WTC11 (cell line): Measurements from ENCODE around the gene COL6A5. TPM values are rescaled to one million over a fixed set of nuclear protein-coding genes. Genes with fewer than 3 reads are reported as not detected.

Experiments used
- ATAC-seq: fragments of 200-7000 bp; cut with Tn5 transposase; 2 replicates; pipeline ENCODE4 v1.10.0; 2021; ENCODE audit warnings: mild to moderate bottlenecking, moderate library complexity
- CTCF ChIA-PET: fragments of 300-600 bp; sonication (Branson Sonifier 250); formaldehyde crosslinking; loops from one replicate; lab custom pipeline; 2021; ENCODE audit warnings: antibody characterized with exemption; lab: Charles Lee
- POLR2A ChIA-PET: fragments of 350-600 bp; sonication (Branson Sonifier 250); formaldehyde crosslinking; loops from one replicate; lab custom pipeline; 2021; ENCODE audit warnings: antibody characterized with exemption; lab: Charles Lee
- DNase-seq: peaks from one replicate; pipeline ENCODE4 v3.0.0; 2021; ENCODE audit warnings: low spot score
- H3K27ac Mint-ChIP-seq: 2 replicates; pipeline ENCODE4 v1.8.0; 2021; ENCODE audit warnings: mixed read lengths
- H3K27me3 Mint-ChIP-seq: 2 replicates; pipeline ENCODE4 v1.8.0; 2021; ENCODE audit warnings: low read depth, mild to moderate bottlenecking, moderate library complexity, mixed read lengths
- H3K36me3 Mint-ChIP-seq: 2 replicates; pipeline ENCODE4 v1.8.0; 2021; ENCODE audit warnings: mixed read lengths
- H3K4me1 Mint-ChIP-seq: 2 replicates; pipeline ENCODE4 v1.8.0; 2022; ENCODE audit warnings: mixed read lengths
- H3K4me3 Mint-ChIP-seq: 2 replicates; pipeline ENCODE4 v1.8.0; 2021; ENCODE audit warnings: mild to moderate bottlenecking, moderate library complexity, mixed read lengths
- H3K9me3 Mint-ChIP-seq: 2 replicates; pipeline ENCODE4 v1.8.0; 2021; ENCODE audit warnings: mixed read lengths
- ATF1 ChIP-seq: sonication (generic); formaldehyde crosslinking; IDR thresholded peaks from 2 replicates; pipeline ENCODE4 v1.8.1; 2023; ENCODE audit warnings: mild to moderate bottlenecking, moderate library complexity, missing genetic modification reagents
- CREB1 ChIP-seq: sonication (generic); formaldehyde crosslinking; IDR thresholded peaks from 2 replicates; pipeline ENCODE4 v1.8.0; 2023; ENCODE audit warnings: mild to moderate bottlenecking, missing genetic modification reagents
- CTCF ChIP-seq: fragments of 200-600 bp; IDR thresholded peaks from 2 replicates; pipeline ENCODE4 v1.8.0; 2022; ENCODE audit warnings: antibody characterized with exemption
- E2F1 ChIP-seq: sonication (generic); formaldehyde crosslinking; IDR thresholded peaks from 2 replicates; pipeline ENCODE4 v1.8.0; 2022; ENCODE audit warnings: mild to moderate bottlenecking, missing genetic modification reagents
- FOXP1 ChIP-seq: sonication (generic); formaldehyde crosslinking; IDR thresholded peaks from 2 replicates; pipeline ENCODE4 v1.8.0; 2022; ENCODE audit warnings: missing genetic modification reagents, mild to moderate bottlenecking, moderate library complexity, borderline replicate concordance
- GRHL2 ChIP-seq: fragments of 250-450 bp; sonication (Bioruptor Pico); IDR thresholded peaks from 2 replicates; pipeline ENCODE4 v1.8.0; 2022; ENCODE audit warnings: mild to moderate bottlenecking, moderate library complexity; ENCODE audit not compliant: insufficient replicate concordance, severe bottlenecking
- MXD4 ChIP-seq: fragments of 250-450 bp; sonication (Bioruptor Pico); IDR thresholded peaks from 2 replicates; pipeline ENCODE4 v1.8.0; 2021; ENCODE audit warnings: mild to moderate bottlenecking, moderate library complexity, borderline replicate concordance
- SMAD3 ChIP-seq: sonication (generic); formaldehyde crosslinking; IDR thresholded peaks from 2 replicates; pipeline ENCODE4 v1.8.0; 2022; ENCODE audit warnings: missing genetic modification reagents, mild to moderate bottlenecking, borderline replicate concordance
- ZNF121 ChIP-seq: sonication (generic); formaldehyde crosslinking; IDR thresholded peaks from 2 replicates; pipeline ENCODE4 v1.8.0; 2023; ENCODE audit warnings: missing genetic modification reagents
- ZNF416 ChIP-seq: fragments of 250-450 bp; sonication (Bioruptor Pico); IDR thresholded peaks from 2 replicates; pipeline ENCODE4 v1.9.0; 2021; ENCODE audit warnings: mild to moderate bottlenecking, inconsistent platforms
- total RNA-seq: library from RNA; stranded (reverse); gene quantifications from 3 replicates; pipeline ENCODE4 v1.2.3, GENCODE V29; 2021
- TF ChIP-seq, protein P1 (sequence below): sonication (generic); formaldehyde crosslinking; IDR thresholded peaks from 2 replicates; pipeline ENCODE4 v1.8.1; 2023; ENCODE audit warnings: mild to moderate bottlenecking, moderate library complexity, missing genetic modification reagents
- TF ChIP-seq, protein P2 (sequence below): fragments of 250-450 bp; sonication (Bioruptor Pico); conservative IDR thresholded peaks from 2 replicates; pipeline ENCODE4 v1.9.0; 2021; ENCODE audit warnings: mild to moderate bottlenecking
- TF ChIP-seq, protein P3 (sequence below): sonication (generic); formaldehyde crosslinking; IDR thresholded peaks from 2 replicates; pipeline ENCODE4 v1.8.0; 2022; ENCODE audit warnings: mild to moderate bottlenecking, missing genetic modification reagents
- TF ChIP-seq, protein P4 (sequence below): sonication (generic); formaldehyde crosslinking; IDR thresholded peaks from 2 replicates; pipeline ENCODE4 v1.8.1; 2022; ENCODE audit warnings: low read depth, missing genetic modification reagents, borderline replicate concordance
- TF ChIP-seq, protein P5 (sequence below): fragments of 250-450 bp; sonication (Bioruptor Pico); IDR thresholded peaks from 2 replicates; pipeline ENCODE4 v1.9.0; 2021; ENCODE audit warnings: moderate library complexity, mild to moderate bottlenecking, inconsistent platforms, borderline replicate concordance
- TF ChIP-seq, protein P6 (sequence below): sonication (generic); formaldehyde crosslinking; IDR thresholded peaks from 2 replicates; pipeline ENCODE4 v1.8.1; 2023; ENCODE audit warnings: mild to moderate bottlenecking, missing genetic modification reagents, borderline replicate concordance
- TF ChIP-seq, protein P7 (sequence below): fragments of 250-450 bp; sonication (Bioruptor Pico); IDR thresholded peaks from 2 replicates; pipeline ENCODE4 v1.9.0; 2021; ENCODE audit warnings: mild to moderate bottlenecking

COL6A5 gene
- total RNA-seq, 1 experiment from 2014 or later = not detected

- Mint-ChIP-seq H3K9me3 (peaks cover 6% of the 10 kb centered on the region), H3K27ac (no peak overlapping the region), H3K4me1 (no peaks in the 10 kb centered on the region), H3K4me3 (no peak overlapping the region), H3K36me3 (no peaks in the 10 kb centered on the region), H3K27me3 (no peaks in the 10 kb centered on the region)
- ATAC-seq (no peak), DNase-seq (no peak)
- TF ChIP-seq CREB1 (CRISPR knock-in tag) = no peak
- TF ChIP-seq GRHL2 (CRISPR knock-in tag) = no peak
- TF ChIP-seq, protein P1, sequence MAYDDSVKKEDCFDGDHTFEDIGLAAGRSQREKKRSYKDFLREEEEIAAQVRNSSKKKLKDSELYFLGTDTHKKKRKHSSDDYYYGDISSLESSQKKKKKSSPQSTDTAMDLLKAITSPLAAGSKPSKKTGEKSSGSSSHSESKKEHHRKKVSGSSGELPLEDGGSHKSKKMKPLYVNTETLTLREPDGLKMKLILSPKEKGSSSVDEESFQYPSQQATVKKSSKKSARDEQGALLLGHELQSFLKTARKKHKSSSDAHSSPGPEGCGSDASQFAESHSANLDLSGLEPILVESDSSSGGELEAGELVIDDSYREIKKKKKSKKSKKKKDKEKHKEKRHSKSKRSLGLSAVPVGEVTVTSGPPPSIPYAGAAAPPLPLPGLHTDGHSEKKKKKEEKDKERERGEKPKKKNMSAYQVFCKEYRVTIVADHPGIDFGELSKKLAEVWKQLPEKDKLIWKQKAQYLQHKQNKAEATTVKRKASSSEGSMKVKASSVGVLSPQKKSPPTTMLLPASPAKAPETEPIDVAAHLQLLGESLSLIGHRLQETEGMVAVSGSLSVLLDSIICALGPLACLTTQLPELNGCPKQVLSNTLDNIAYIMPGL (CRISPR knock-in tag) = no peak
- TF ChIP-seq E2F1 (CRISPR knock-in tag) = no peak
- TF ChIP-seq, protein P2, sequence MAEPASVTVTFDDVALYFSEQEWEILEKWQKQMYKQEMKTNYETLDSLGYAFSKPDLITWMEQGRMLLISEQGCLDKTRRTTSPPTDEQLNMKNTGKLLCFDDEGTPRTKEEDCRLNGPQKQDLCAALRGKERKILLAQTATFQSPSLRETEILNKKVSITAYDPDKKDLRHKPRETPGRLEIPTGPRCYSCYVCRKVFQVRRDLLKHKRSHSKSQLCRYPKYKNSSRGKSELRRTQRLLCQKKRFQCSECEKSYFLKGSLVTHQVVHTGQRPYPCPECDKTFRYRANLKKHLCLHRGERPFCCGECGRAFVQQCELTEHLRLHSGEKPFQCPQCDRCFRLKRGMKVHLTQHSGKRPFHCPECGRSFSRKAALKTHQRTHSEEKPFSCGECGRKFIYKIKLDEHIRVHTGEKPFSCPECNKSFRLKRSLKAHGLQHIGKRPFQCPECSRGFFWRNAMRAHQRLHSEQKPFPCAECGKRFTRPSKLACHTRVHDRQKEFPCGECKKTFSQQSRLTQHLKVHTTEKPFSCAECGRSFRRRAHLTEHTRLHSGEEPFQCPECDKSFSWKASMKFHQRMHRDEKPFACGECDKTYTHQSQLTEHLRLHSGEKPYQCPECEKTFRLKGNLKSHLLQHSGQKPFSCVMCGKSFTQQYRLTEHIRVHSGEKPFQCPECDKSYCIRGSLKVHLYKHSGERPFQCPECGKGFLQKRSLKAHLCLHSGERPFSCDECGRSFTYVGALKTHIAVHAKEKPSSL (CRISPR knock-in tag) = no peak
- no peak for TF ChIP-seq ZNF121 (CRISPR knock-in tag)
- TF ChIP-seq, protein P3, sequence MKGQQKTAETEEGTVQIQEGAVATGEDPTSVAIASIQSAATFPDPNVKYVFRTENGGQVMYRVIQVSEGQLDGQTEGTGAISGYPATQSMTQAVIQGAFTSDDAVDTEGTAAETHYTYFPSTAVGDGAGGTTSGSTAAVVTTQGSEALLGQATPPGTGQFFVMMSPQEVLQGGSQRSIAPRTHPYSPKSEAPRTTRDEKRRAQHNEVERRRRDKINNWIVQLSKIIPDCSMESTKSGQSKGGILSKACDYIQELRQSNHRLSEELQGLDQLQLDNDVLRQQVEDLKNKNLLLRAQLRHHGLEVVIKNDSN (CRISPR knock-in tag) = no peak
- POLR2A ChIA-PET = no interaction called here
- CTCF ChIA-PET = interaction anchor here (1.6 kb wide), 1 partner anchor 107 kb away, joined by 4 read pairs; no protein-coding TSS in a partner anchor
These were observed 38.0 kb downstream of the COL6A5 start for GRCh38 chr3:130383424-130383823.

DNA sequence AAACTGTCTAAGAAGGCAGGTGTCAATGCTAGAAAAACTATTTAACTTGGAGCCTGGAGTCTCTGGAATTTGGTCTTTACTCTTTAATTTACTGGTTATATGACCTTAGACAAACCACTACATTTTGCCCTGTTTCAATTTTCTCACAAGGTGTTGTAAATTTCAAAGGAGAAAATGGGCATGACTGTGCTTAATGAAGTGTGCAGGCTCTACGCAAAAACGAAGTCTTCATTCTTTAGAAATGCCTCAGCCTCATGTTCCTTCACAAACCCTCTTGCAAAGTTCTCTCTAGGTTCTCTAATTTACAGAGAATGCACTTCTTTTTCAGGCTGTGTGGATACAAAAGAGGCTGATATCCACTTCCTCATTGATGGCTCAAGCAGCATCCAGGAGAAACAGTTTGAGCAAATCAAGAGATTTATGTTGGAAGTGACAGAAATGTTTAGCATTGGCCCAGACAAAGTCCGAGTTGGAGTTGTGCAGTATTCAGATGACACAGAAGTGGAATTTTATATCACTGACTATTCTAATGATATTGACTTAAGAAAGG is 39.1 kb downstream of the COL6A5 start:
- Mint-ChIP-seq H3K27ac (no peak overlapping the region), H3K36me3 (no peaks in the 10 kb centered on the region), H3K9me3 (no peaks in the 10 kb centered on the region), H3K27me3 (no peaks in the 10 kb centered on the region), H3K4me1 (no peaks in the 10 kb centered on the region), H3K4me3 (no peak overlapping the region)
- DNase-seq (no peak), ATAC-seq (no peak)
- CTCF ChIA-PET = no interaction called here
- POLR2A ChIA-PET = no interaction called here
- TF ChIP-seq ATF1 (CRISPR knock-in tag) (no peak), FOXP1 (CRISPR knock-in tag) (no peak), ZNF416 (CRISPR knock-in tag) (no peak), SMAD3 (CRISPR knock-in tag) (no peak), CTCF (no peak), MXD4 (CRISPR knock-in tag) (no peak)
- TF ChIP-seq, protein P1 (CRISPR knock-in tag) = no peak
- TF ChIP-seq, protein P4, sequence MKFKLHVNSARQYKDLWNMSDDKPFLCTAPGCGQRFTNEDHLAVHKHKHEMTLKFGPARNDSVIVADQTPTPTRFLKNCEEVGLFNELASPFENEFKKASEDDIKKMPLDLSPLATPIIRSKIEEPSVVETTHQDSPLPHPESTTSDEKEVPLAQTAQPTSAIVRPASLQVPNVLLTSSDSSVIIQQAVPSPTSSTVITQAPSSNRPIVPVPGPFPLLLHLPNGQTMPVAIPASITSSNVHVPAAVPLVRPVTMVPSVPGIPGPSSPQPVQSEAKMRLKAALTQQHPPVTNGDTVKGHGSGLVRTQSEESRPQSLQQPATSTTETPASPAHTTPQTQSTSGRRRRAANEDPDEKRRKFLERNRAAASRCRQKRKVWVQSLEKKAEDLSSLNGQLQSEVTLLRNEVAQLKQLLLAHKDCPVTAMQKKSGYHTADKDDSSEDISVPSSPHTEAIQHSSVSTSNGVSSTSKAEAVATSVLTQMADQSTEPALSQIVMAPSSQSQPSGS = no peak
- TF ChIP-seq, protein P5, sequence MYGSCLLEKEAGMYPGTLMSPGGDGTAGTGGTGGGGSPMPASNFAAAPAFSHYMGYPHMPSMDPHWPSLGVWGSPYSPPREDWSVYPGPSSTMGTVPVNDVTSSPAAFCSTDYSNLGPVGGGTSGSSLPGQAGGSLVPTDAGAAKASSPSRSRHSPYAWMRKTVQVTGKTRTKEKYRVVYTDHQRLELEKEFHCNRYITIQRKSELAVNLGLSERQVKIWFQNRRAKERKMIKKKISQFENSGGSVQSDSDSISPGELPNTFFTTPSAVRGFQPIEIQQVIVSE (CRISPR knock-in tag) = no peak
- TF ChIP-seq, protein P6, sequence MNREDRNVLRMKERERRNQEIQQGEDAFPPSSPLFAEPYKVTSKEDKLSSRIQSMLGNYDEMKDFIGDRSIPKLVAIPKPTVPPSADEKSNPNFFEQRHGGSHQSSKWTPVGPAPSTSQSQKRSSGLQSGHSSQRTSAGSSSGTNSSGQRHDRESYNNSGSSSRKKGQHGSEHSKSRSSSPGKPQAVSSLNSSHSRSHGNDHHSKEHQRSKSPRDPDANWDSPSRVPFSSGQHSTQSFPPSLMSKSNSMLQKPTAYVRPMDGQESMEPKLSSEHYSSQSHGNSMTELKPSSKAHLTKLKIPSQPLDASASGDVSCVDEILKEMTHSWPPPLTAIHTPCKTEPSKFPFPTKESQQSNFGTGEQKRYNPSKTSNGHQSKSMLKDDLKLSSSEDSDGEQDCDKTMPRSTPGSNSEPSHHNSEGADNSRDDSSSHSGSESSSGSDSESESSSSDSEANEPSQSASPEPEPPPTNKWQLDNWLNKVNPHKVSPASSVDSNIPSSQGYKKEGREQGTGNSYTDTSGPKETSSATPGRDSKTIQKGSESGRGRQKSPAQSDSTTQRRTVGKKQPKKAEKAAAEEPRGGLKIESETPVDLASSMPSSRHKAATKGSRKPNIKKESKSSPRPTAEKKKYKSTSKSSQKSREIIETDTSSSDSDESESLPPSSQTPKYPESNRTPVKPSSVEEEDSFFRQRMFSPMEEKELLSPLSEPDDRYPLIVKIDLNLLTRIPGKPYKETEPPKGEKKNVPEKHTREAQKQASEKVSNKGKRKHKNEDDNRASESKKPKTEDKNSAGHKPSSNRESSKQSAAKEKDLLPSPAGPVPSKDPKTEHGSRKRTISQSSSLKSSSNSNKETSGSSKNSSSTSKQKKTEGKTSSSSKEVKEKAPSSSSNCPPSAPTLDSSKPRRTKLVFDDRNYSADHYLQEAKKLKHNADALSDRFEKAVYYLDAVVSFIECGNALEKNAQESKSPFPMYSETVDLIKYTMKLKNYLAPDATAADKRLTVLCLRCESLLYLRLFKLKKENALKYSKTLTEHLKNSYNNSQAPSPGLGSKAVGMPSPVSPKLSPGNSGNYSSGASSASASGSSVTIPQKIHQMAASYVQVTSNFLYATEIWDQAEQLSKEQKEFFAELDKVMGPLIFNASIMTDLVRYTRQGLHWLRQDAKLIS (CRISPR knock-in tag) = no peak
- TF ChIP-seq, protein P7, sequence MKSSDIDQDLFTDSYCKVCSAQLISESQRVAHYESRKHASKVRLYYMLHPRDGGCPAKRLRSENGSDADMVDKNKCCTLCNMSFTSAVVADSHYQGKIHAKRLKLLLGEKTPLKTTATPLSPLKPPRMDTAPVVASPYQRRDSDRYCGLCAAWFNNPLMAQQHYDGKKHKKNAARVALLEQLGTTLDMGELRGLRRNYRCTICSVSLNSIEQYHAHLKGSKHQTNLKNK = no peak
